Stimulated activated CD8-positive, alpha-beta memory T cell treated with anti-CD3 and anti-CD28 coated beads, Interleukin-4, amount 100 ng/mL, for 24 hours (primary cell): ENCODE measurements around the gene SYT10.
"Not testable (repeated sequence)": the region's sequence is repeated elsewhere in the genome, so short reads cannot be mapped to it uniquely, and the experiment has no call there.

Source experiments
- DNase-seq: peaks from one replicate; pipeline ENCODE4 v3.0.0-alpha.2; 2020; ENCODE audit warnings: low read depth

The SYT10 gene

GRCh38 chr12:33331961-33332398, 107.6 kb downstream of the SYT10 start:
- not testable (repeated sequence) for DNase-seq

GRCh38 chr12:33330940-33331339, 108.7 kb downstream of the SYT10 start:
- no peak for DNase-seq
